ENCODE measurements around the gene BTRC.

DNA sequence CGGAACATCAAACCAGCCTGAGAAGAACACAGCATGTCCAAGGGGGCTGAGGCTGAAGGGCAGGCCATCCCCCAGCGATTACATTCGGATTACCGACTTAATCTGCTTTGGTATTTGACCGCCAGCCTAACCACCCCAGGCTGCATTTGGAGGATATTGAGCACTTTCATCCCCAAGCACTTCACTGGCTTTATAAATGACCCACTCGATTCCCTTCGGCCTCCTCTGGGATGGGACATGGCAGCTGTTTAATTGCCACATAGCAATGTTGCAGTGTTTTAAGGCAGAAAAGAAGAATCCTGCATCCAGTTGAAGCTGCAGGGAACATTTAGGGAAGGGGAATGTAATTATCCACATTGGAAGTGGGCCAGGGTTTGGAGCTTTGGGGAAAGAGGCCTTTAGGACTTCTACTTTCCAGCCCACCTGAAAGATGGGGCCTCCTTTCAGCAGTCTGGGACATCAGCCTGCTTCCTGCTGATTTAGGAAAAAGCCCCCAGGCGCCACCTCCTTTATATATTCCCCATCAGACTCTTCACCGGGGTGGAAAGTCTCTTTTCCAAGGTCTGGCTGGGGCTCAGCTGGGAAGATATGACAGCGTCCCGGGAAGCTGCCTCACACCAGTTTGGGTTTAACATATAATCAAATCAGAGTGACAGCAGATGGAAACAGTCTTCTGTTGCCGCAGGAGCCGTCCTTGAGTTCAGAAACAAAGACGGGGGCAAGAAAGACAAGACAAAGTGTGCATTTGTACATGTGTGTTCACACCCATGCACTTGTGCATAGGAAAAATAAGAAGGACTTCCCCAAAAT, 243.3 kb downstream of the BTRC start:
- no peak for TF ChIP-seq BHLHE40 (IDR thresholded peaks at IDR 0.05; ENCODE audit: borderline replicate concordance)
- no peak for TF ChIP-seq ELF4 (IDR thresholded peaks at IDR 0.05)
- no peak for TF ChIP-seq SP1 (IDR thresholded peaks at IDR 0.05)
- no peak for TF ChIP-seq ARNT (IDR thresholded peaks at IDR 0.05)
- TF ChIP-seq, protein P1, sequence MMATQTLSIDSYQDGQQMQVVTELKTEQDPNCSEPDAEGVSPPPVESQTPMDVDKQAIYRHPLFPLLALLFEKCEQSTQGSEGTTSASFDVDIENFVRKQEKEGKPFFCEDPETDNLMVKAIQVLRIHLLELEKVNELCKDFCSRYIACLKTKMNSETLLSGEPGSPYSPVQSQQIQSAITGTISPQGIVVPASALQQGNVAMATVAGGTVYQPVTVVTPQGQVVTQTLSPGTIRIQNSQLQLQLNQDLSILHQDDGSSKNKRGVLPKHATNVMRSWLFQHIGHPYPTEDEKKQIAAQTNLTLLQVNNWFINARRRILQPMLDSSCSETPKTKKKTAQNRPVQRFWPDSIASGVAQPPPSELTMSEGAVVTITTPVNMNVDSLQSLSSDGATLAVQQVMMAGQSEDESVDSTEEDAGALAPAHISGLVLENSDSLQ (IDR thresholded peaks at IDR 0.05): no peak
- TF ChIP-seq LEF1 (IDR thresholded peaks at IDR 0.05; ENCODE audit: borderline replicate concordance): no peak
- no peak for TF ChIP-seq SUZ12 (IDR thresholded peaks at IDR 0.05)
- TF ChIP-seq FOXM1 (IDR thresholded peaks at IDR 0.05; ENCODE audit: borderline replicate concordance): no peak
- no peak for TF ChIP-seq L3MBTL2 (conservative IDR thresholded peaks at IDR 0.05)
- TF ChIP-seq TARDBP (IDR thresholded peaks at IDR 0.05): no peak
